Measurements from ENCODE around the gene MRPS35. TPM values are rescaled to one million over a fixed set of nuclear protein-coding genes. Genes with fewer than 3 reads are reported as not detected.
"Not testable (repeated sequence)": the region's sequence is repeated elsewhere in the genome, so short reads cannot be mapped to it uniquely, and the experiment has no call there.

MRPS35 gene
- polyA plus RNA-seq, 6 donors from 2014 or later = 64.8 to 83.5 (median 72.0) TPM

GRCh38 chr12:27730097-27730588 is 19.5 kb downstream of the MRPS35 start:
- Mint-ChIP-seq H3K27me3 (no peaks in the 10 kb centered on the region), H3K36me3 (peaks cover 7 to 18% of the 10 kb centered on the region in 2 donors), H3K27ac (peak overlapping the region in 2 of 6 donors; percentile 35 to 60), H3K9me3 (no peaks in the 10 kb centered on the region), H3K4me3 (no peak overlapping the region), H3K4me1 (peaks cover 0 to 6% (median 0%) of the 10 kb centered on the region in 3 donors)
- DNase-seq (no peak), ATAC-seq (ENCODE audit: low read depth in 2 of 2) (no peak)

- no peaks in the 10 kb centered on the region for H3K27me3 Mint-ChIP-seq
- ATAC-seq (ENCODE audit: low read depth in 2 of 2) (no peak), DNase-seq (no peak)
- peaks cover 7 to 12% of the 10 kb centered on the region in 2 donors for H3K36me3 Mint-ChIP-seq
- no peaks in the 10 kb centered on the region for H3K9me3 Mint-ChIP-seq
- H3K4me3 Mint-ChIP-seq = peak overlapping the region in 1 of 8 donors; percentile 29
- H3K4me1 Mint-ChIP-seq = no peaks in the 10 kb centered on the region
- peak overlapping the region in 5 of 6 donors; percentile 23 to 83 (median 49) for H3K27ac Mint-ChIP-seq
Observed at GRCh38 chr12:27732281-27732680, 21.6 kb downstream of the MRPS35 start.

GRCh38 chr12:27733052-27733656 is 22.5 kb downstream of the MRPS35 start:
- H3K9me3 Mint-ChIP-seq = no peaks in the 10 kb centered on the region
- H3K4me3 Mint-ChIP-seq = no peak overlapping the region
- no peak overlapping the region for H3K27ac Mint-ChIP-seq
- peak; percentile 17 for DNase-seq
- peak in 1 of 2 donors; percentile 43 for ATAC-seq (ENCODE audit: low read depth in 2 of 2)
- H3K27me3 Mint-ChIP-seq = no peaks in the 10 kb centered on the region
- H3K4me1 Mint-ChIP-seq = no peaks in the 10 kb centered on the region
- H3K36me3 Mint-ChIP-seq = peaks cover 7 to 15% of the 10 kb centered on the region in 2 donors

GRCh38 chr12:27733791-27734190 is 23.2 kb downstream of the MRPS35 start:
- H3K36me3 Mint-ChIP-seq = peaks cover 7 to 15% of the 10 kb centered on the region in 2 donors
- H3K4me3 Mint-ChIP-seq = no peak overlapping the region
- H3K27me3 Mint-ChIP-seq = no peaks in the 10 kb centered on the region
- no peak overlapping the region for H3K27ac Mint-ChIP-seq
- no peaks in the 10 kb centered on the region for H3K9me3 Mint-ChIP-seq
- DNase-seq = no peak
- H3K4me1 Mint-ChIP-seq = no peaks in the 10 kb centered on the region
- no peak for ATAC-seq (ENCODE audit: low read depth in 2 of 2)

GRCh38 chr12:27734321-27734720 is 23.7 kb downstream of the MRPS35 start:
- not testable (repeated sequence) for H3K4me1 Mint-ChIP-seq; H3K27me3 Mint-ChIP-seq; ATAC-seq (ENCODE audit: low read depth in 2 of 2); H3K9me3 Mint-ChIP-seq; H3K27ac Mint-ChIP-seq; DNase-seq; H3K4me3 Mint-ChIP-seq
- peaks cover 7 to 15% of the 10 kb centered on the region in 2 donors for H3K36me3 Mint-ChIP-seq

- H3K4me3 Mint-ChIP-seq = no peak overlapping the region
Observed at GRCh38 chr12:27743601-27744000, 33.0 kb downstream of the MRPS35 start.

GRCh38 chr12:27745734-27746133 is 35.1 kb downstream of the MRPS35 start:
- H3K36me3 Mint-ChIP-seq = peaks cover 16 to 20% of the 10 kb centered on the region in 2 donors
- H3K27me3 Mint-ChIP-seq; H3K9me3 Mint-ChIP-seq; DNase-seq; H3K4me3 Mint-ChIP-seq; H3K27ac Mint-ChIP-seq; H3K4me1 Mint-ChIP-seq; ATAC-seq (ENCODE audit: low read depth in 2 of 2): not testable (repeated sequence)

More at GRCh38 chr12:27743601-27744000, 33.0 kb downstream of the MRPS35 start:
- Mint-ChIP-seq H3K27ac (peak overlapping the region in 1 of 6 donors; percentile 37), H3K36me3 (peaks cover 16 to 20% of the 10 kb centered on the region in 2 donors), H3K9me3 (peaks cover 0 to 3% (median 0%) of the 10 kb centered on the region in 7 donors), H3K27me3 (no peaks in the 10 kb centered on the region), H3K4me1 (peaks cover 0 to 4% (median 0%) of the 10 kb centered on the region in 3 donors)
- DNase-seq = no peak
- ATAC-seq (ENCODE audit: low read depth in 2 of 2) = no peak

- H3K36me3 Mint-ChIP-seq = peaks cover 13 to 16% of the 10 kb centered on the region in 2 donors
- H3K27ac Mint-ChIP-seq = peak overlapping the region in 1 of 6 donors; percentile 45
- ATAC-seq (ENCODE audit: low read depth in 2 of 2) = no peak
Observed at GRCh38 chr12:27747111-27747820, 36.6 kb downstream of the MRPS35 start.

GRCh38 chr12:27751386-27752047 is 40.9 kb downstream of the MRPS35 start:
- Mint-ChIP-seq H3K4me1 (peaks cover 0 to 4% (median 0%) of the 10 kb centered on the region in 3 donors), H3K36me3 (peaks cover 12 to 19% of the 10 kb centered on the region in 2 donors), H3K27me3 (no peaks in the 10 kb centered on the region), H3K4me3 (no peak overlapping the region), H3K9me3 (no peaks in the 10 kb centered on the region), H3K27ac (no peak overlapping the region)
- ATAC-seq (ENCODE audit: low read depth in 2 of 2) (no peak), DNase-seq (no peak)

More at GRCh38 chr12:27747111-27747820, 36.6 kb downstream of the MRPS35 start:
- H3K4me3 Mint-ChIP-seq = no peak overlapping the region
- H3K27me3 Mint-ChIP-seq = no peaks in the 10 kb centered on the region
- H3K4me1 Mint-ChIP-seq = peaks cover 0 to 4% (median 0%) of the 10 kb centered on the region in 3 donors
- no peak for DNase-seq
- H3K9me3 Mint-ChIP-seq = peaks cover 0 to 3% (median 0%) of the 10 kb centered on the region in 7 donors

- peaks cover 12 to 23% of the 10 kb centered on the region in 2 donors for H3K36me3 Mint-ChIP-seq
- no peaks in the 10 kb centered on the region for H3K27me3 Mint-ChIP-seq
- no peak for DNase-seq
- no peak for ATAC-seq (ENCODE audit: low read depth in 2 of 2)
- no peaks in the 10 kb centered on the region for H3K9me3 Mint-ChIP-seq
- peak overlapping the region in 1 of 6 donors; percentile 4 for H3K27ac Mint-ChIP-seq
- H3K4me1 Mint-ChIP-seq = no peaks in the 10 kb centered on the region
- H3K4me3 Mint-ChIP-seq = peak overlapping the region in 1 of 8 donors; percentile 63
Observed at GRCh38 chr12:27754795-27755194, 44.2 kb downstream of the MRPS35 start.

GRCh38 chr12:27756670-27757195 is 46.1 kb downstream of the MRPS35 start:
- DNase-seq = no peak
- no peaks in the 10 kb centered on the region for H3K27me3 Mint-ChIP-seq
- no peaks in the 10 kb centered on the region for H3K9me3 Mint-ChIP-seq
- H3K27ac Mint-ChIP-seq = no peak overlapping the region
- H3K4me1 Mint-ChIP-seq = no peaks in the 10 kb centered on the region
- H3K4me3 Mint-ChIP-seq = no peak overlapping the region
- ATAC-seq (ENCODE audit: low read depth in 2 of 2) = no peak
- peaks cover 12 to 23% of the 10 kb centered on the region in 2 donors for H3K36me3 Mint-ChIP-seq

GRCh38 chr12:27762757-27763156 is 52.1 kb downstream of the MRPS35 start:
- Mint-ChIP-seq H3K36me3 (peaks cover 0 to 5% of the 10 kb centered on the region in 2 donors), H3K9me3 (no peaks in the 10 kb centered on the region), H3K27ac (no peak overlapping the region), H3K4me1 (no peaks in the 10 kb centered on the region), H3K4me3 (no peak overlapping the region), H3K27me3 (no peaks in the 10 kb centered on the region)
- ATAC-seq (ENCODE audit: low read depth in 2 of 2) (no peak), DNase-seq (no peak)

- Mint-ChIP-seq H3K27me3 (no peaks in the 10 kb centered on the region), H3K4me1 (no peaks in the 10 kb centered on the region), H3K36me3 (peaks cover 0 to 5% of the 10 kb centered on the region in 2 donors), H3K9me3 (no peaks in the 10 kb centered on the region), H3K4me3 (no peak overlapping the region), H3K27ac (no peak overlapping the region)
- ATAC-seq (ENCODE audit: low read depth in 2 of 2) = no peak
- DNase-seq = no peak
Observed at GRCh38 chr12:27766587-27766986, 56.0 kb downstream of the MRPS35 start.
